Muscle layer of duodenum (tissue), 2 donors: ENCODE measurements around the gene CTNNAL1.

Experiments used
- H3K27ac ChIP-seq: one replicate; pipeline ENCODE4 v1.7.0; 2013; ENCODE audit warnings: mild to moderate bottlenecking, low read length
- H3K27me3 ChIP-seq: one replicate; pipeline ENCODE4 v1.7.0; 2013; ENCODE audit warnings: low read depth, mild to moderate bottlenecking, control low read depth, low read length
- H3K36me3 ChIP-seq, 2 donors: one replicate each; pipeline ENCODE4 v1.7.0; 2013; ENCODE audit warnings: low read length in 2 of 2, control low read depth in 1 of 2, mild to moderate bottlenecking in 1 of 2; ENCODE audit not compliant: insufficient read depth in 2 of 2, control insufficient read depth in 1 of 2
- H3K4me1 ChIP-seq, 2 donors: one replicate each; pipeline ENCODE4 v1.7.0; 2013; ENCODE audit warnings: low read length in 2 of 2, mild to moderate bottlenecking in 2 of 2, control low read depth in 1 of 2, moderate library complexity in 1 of 2; ENCODE audit not compliant: insufficient read depth in 2 of 2, control insufficient read depth in 1 of 2
- H3K4me3 ChIP-seq, 2 donors: one replicate each; pipeline ENCODE4 v1.7.0; 2013; ENCODE audit warnings: low read length in 2 of 2, low read depth in 1 of 2, mild to moderate bottlenecking in 1 of 2
- H3K9me3 ChIP-seq, 2 donors: one replicate each; pipeline ENCODE4 v1.7.0; 2013; ENCODE audit warnings: low read length in 2 of 2, control low read depth in 1 of 2, mild to moderate bottlenecking in 1 of 2; ENCODE audit not compliant: control insufficient read depth in 1 of 2
- donor health status: healthy.

Gene CTNNAL1

DNA sequence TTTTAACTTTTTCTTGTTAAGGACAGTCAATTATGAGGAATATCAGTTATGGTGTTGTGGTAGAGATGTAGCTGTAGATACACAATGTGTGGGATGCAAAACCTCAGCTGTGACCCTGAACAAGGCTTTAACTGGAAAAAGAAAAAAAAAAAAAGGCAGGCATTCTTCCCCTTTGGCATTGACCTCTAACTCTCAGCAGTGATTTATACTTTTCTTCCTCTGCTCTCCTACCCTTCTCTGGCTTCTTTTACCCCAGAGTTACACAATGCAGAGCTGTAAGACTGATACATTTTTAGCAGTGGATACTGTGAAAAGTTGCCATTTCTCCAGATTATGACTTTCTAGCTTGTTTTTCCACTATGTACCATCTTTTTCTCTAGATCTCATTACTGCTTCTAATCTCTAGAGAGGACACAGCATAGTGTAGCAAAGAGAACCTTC lies 2.0 kb downstream of the CTNNAL1 start:
- peaks cover 0 to 7% of the 10 kb centered on the region in 2 donors for H3K36me3 ChIP-seq
- no peaks in the 10 kb centered on the region for H3K9me3 ChIP-seq
- H3K27ac ChIP-seq: peak overlapping the region; percentile 82
- no peaks in the 10 kb centered on the region for H3K27me3 ChIP-seq
- peaks cover 13 to 28% of the 10 kb centered on the region in 2 donors for H3K4me1 ChIP-seq
- peak overlapping the region; percentile 89 to 91 for H3K4me3 ChIP-seq

DNA sequence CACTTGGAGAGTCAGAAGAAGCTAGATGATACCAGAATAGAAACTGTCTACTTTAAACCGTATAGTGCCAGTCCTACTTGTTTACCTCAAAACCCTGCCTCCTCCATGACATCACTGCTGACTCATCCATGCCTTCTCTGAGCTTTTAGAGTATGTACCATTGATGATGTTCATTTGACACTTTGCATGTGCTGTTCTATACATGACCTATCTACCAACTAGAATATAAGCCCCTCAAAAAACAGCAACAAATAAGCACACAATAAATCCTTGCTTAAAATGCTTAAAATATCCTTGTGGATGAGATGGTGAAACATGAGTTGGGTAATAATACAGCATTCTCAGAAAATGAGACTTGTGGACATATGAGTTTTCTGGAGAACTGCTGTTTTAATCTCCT lies 2.6 kb downstream of the CTNNAL1 start:
- Histone ChIP-seq H3K27ac (peak overlapping the region; percentile 82), H3K4me1 (peaks cover 13 to 28% of the 10 kb centered on the region in 2 donors), H3K27me3 (no peaks in the 10 kb centered on the region), H3K36me3 (peaks cover 0 to 7% of the 10 kb centered on the region in 2 donors), H3K4me3 (peak overlapping the region; percentile 89 to 91), H3K9me3 (no peaks in the 10 kb centered on the region)

DNA sequence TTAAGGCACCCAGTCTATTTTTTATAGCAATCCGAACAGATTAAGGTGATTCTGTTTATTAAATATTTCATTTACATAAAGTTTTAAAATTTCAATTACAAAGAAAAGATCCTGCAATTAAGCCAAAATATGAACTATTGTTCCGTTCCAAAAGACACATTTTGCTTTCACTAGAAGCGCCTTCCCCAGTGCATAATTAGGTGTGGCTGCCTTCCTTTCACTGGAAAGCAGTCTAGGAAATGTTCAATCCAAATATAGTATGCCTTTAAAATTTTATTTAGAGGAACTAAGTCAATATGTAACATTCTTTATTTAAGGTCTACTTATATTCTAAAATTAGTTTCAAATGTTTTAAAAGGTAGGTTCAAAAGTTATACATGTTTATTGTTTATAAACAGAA lies 7.6 kb downstream of the CTNNAL1 start:
- Histone ChIP-seq H3K36me3 (peaks cover 0 to 8% of the 10 kb centered on the region in 2 donors), H3K4me3 (no peak overlapping the region), H3K9me3 (peaks cover 6 to 15% of the 10 kb centered on the region in 2 donors), H3K27ac (no peak overlapping the region), H3K27me3 (no peaks in the 10 kb centered on the region), H3K4me1 (peaks cover under 1 to 9% of the 10 kb centered on the region in 2 donors)

DNA sequence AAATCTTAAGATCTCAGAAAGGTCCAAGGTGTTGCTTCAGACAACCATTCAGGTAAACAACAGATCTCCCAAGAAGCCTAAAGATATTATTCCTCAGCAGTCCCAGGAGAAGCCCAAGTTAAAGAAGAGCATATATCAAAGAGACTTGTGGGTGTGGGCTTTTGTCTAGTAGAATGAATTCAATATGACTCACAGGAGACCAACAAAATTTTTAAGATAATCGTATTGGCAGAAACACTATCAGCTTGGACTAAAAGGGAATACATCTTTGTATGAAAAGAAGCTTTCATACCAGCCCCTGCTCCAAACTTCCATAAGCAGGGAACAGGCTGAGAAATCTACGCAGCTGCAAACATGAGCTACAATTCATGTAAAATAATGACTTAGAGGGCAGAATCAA lies 10.2 kb downstream of the CTNNAL1 start:
- Histone ChIP-seq H3K27me3 (no peaks in the 10 kb centered on the region), H3K27ac (no peak overlapping the region), H3K4me3 (no peak overlapping the region), H3K9me3 (peaks cover 6 to 15% of the 10 kb centered on the region in 2 donors), H3K4me1 (no peaks in the 10 kb centered on the region), H3K36me3 (peaks cover 0 to 8% of the 10 kb centered on the region in 2 donors)

DNA sequence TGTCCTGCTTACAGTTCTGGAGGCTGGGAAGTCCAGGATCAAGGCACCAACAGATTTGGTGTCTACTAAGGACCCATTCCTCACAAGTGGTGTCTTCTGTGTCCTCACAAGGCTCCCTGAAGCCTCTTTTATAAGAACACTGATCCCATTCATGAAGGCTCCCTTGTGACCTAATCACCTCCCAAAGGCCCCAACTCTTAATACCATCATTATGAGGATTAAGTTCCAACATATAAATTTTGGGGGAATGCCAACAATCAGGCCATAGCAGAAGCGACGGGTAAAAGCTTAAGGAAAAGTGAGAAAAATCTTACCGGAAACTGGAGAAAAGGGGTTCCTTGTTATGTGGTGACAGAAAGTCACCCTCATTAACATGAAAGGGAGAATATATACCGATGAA lies 11.2 kb downstream of the CTNNAL1 start:
- Histone ChIP-seq H3K4me3 (no peak overlapping the region), H3K27me3 (no peaks in the 10 kb centered on the region), H3K4me1 (no peaks in the 10 kb centered on the region), H3K27ac (no peak overlapping the region), H3K36me3 (peaks cover 0 to 8% of the 10 kb centered on the region in 2 donors), H3K9me3 (peaks cover 6 to 15% of the 10 kb centered on the region in 2 donors)

DNA sequence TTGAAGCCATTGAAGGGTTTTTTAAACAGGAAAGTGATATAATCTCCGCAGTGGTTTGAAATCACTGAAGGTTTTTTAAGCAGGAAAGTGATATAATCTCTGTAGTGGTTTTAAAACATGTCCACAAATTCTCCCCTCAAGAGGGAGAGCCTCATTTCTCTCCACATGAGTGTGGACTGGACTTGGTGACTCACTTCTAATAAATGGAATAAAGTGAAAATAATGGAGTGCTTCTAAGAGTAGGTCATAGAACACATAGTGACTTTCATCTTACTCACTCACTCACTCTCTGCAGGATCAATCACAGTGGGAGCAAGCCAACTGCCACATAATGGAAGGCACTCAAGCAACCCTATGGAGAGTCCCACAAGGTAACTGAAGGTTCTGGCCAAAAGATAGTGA lies 12.0 kb downstream of the CTNNAL1 start:
- H3K4me3 ChIP-seq: no peak overlapping the region
- no peaks in the 10 kb centered on the region for H3K4me1 ChIP-seq
- H3K27me3 ChIP-seq: no peaks in the 10 kb centered on the region
- peaks cover 6 to 15% of the 10 kb centered on the region in 2 donors for H3K9me3 ChIP-seq
- H3K27ac ChIP-seq: no peak overlapping the region
- peaks cover 0 to 8% of the 10 kb centered on the region in 2 donors for H3K36me3 ChIP-seq

DNA sequence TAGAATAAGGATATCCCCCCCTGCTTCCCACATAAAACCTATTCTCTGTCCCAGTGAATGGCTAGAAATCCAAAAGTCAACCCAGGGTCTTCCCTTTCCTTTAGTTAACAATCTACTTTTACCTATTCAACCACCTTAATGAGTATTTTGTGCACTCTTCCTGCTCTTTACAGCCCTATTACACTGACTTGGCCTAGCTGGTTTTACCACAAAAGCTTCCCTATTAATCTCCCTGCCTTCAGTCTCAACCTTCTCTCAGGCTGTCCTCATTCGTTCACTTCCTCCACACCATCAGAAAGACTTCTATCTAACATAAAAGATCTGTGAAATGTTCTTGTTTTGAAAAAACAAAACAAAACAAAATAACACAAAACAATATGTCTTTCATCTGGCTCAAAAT lies 16.2 kb downstream of the CTNNAL1 start:
- H3K4me3 ChIP-seq: no peak overlapping the region
- no peaks in the 10 kb centered on the region for H3K27me3 ChIP-seq
- peaks cover 0 to 7% of the 10 kb centered on the region in 2 donors for H3K4me1 ChIP-seq
- H3K36me3 ChIP-seq: peaks cover 0 to 8% of the 10 kb centered on the region in 2 donors
- H3K27ac ChIP-seq: no peak overlapping the region
- no peaks in the 10 kb centered on the region for H3K9me3 ChIP-seq

DNA sequence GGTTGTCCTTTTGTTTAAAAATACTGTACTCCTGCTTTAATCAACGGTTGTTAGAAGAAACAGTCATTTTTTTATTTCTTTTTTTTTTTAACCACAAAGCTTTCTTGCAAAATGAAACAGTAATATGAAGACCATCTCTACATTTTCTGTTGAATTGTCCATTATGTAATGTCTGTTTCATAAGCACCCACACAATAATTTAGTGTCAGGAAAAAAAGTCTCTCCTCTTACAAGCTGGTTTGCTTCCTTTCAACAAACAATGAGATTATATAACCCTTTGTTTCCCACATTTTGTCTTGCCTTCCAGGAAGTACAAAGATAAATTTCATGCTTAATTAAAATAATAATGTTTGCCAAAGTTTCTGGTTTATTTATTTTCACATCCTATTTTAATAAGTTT lies 16.7 kb downstream of the CTNNAL1 start:
- Histone ChIP-seq H3K4me1 (peaks cover 0 to 7% of the 10 kb centered on the region in 2 donors), H3K9me3 (no peaks in the 10 kb centered on the region), H3K27me3 (no peaks in the 10 kb centered on the region), H3K36me3 (peaks cover 0 to 13% of the 10 kb centered on the region in 2 donors), H3K27ac (no peak overlapping the region), H3K4me3 (no peak overlapping the region)

DNA sequence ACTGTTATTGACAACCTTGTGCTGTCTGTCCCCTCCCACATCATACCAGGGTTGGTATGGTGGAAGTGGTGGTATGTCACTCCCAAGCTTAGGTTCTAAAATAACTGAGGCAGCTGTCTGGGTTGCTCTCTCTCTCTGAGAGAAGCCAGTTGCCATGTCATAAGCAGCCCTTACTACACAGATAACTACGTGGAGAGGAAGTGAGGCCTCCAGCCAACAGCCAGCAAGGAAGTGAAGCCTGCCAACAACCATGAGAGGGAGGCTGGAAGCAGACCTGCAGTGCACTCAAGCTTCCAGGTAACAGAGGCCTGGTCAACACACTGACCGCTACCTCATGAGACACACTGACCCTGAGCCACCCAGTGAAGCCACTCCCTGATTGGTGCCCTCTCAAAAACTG lies 18.6 kb downstream of the CTNNAL1 start:
- Histone ChIP-seq H3K4me1 (peaks cover 0 to 7% of the 10 kb centered on the region in 2 donors), H3K36me3 (peaks cover 0 to 20% of the 10 kb centered on the region in 2 donors), H3K4me3 (no peak overlapping the region), H3K9me3 (no peaks in the 10 kb centered on the region), H3K27me3 (no peaks in the 10 kb centered on the region), H3K27ac (no peak overlapping the region)

DNA sequence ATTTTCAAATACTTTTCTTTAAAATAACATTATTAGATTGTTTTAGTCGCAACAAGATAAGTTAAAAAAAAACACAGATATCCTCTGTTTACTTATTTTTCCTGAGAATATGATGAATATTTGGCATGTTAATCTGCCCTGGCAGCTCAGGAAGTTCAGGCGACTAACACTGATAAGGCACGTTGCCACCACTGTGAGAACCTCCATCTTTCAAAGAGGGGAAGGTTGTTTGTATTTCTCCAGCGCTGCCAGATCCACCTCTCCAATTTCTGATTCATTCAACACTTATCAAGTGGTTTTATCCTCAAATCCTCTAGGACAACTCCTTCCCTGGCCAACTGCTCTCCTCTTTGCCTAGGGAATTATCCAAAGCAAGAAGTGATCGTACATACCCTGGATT lies 21.8 kb downstream of the CTNNAL1 start:
- Histone ChIP-seq H3K4me1 (peaks cover 0 to 7% of the 10 kb centered on the region in 2 donors), H3K27ac (no peak overlapping the region), H3K36me3 (peaks cover 0 to 29% of the 10 kb centered on the region in 2 donors), H3K9me3 (no peaks in the 10 kb centered on the region), H3K27me3 (no peaks in the 10 kb centered on the region), H3K4me3 (no peak overlapping the region)

DNA sequence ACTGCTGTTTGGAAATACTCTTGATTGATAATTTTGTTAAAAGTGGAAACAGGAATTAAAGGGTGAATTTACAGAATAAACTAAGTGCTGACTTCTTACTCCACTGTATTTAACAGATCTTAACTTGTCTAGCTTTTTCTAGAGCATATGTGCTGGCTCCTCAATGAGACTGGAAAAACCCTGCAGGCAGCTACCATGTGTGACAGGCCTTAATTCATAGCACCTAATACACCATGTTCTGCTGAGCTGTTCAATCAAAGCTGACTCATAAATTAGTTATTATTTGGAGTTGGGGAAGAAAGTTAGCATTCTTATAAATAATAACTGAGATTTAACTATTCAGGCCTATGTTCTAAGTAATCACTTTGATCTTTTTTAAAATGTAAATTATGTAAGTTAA lies 29.4 kb downstream of the CTNNAL1 start:
- Histone ChIP-seq H3K27me3 (no peaks in the 10 kb centered on the region), H3K4me1 (peaks cover 0 to 5% of the 10 kb centered on the region in 2 donors), H3K27ac (no peak overlapping the region), H3K4me3 (no peak overlapping the region), H3K9me3 (no peaks in the 10 kb centered on the region), H3K36me3 (peaks cover 6 to 26% of the 10 kb centered on the region in 2 donors)

DNA sequence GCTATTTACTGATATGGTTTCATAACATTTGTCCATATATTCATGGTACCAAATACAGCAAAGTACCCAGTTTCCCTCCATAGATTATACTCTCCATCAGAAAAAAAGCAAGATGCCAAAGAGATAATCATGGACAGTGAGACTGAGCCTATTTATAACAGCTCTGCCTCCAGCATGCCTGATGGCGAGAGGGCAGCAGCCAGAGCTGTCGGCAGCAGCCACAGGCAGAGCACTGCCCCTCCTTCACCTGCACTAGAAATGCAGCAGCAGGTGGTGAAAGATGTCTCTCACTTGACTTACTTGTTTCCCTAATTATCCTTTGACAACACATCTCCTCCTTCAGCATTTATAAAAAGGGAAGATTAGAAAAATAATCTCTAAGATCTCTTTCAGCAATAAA lies 32.4 kb downstream of the CTNNAL1 start:
- H3K27me3 ChIP-seq: no peaks in the 10 kb centered on the region

More for the DNA sequence above, 32.4 kb downstream of the CTNNAL1 start:
- no peak overlapping the region for H3K4me3 ChIP-seq
- H3K9me3 ChIP-seq: no peaks in the 10 kb centered on the region
- H3K36me3 ChIP-seq: peaks cover 6 to 26% of the 10 kb centered on the region in 2 donors
- H3K4me1 ChIP-seq: peaks cover 0 to 14% of the 10 kb centered on the region in 2 donors
- H3K27ac ChIP-seq: no peak overlapping the region
